Retinal pigment epithelial cell (primary cell): Measurements from ENCODE around the gene ZNF689.

ENCODE experiments used
- DNase-seq: peaks from one replicate; pipeline ENCODE4 v3.0.0-alpha.2; 2010; ENCODE audit warnings: low read depth
- H3K4me3 ChIP-seq: 2 replicates; pipeline ENCODE4 v1.5.1; 2011; ENCODE audit warnings: mild to moderate bottlenecking, low read length, control low read depth, moderate library complexity
- TF ChIP-seq, protein P1 (sequence below): conservative IDR thresholded peaks from 2 replicates; pipeline ENCODE4 v1.5.1; 2011; ENCODE audit warnings: low read depth, low read length, control low read depth, inconsistent platforms

The ZNF689 gene

DNA sequence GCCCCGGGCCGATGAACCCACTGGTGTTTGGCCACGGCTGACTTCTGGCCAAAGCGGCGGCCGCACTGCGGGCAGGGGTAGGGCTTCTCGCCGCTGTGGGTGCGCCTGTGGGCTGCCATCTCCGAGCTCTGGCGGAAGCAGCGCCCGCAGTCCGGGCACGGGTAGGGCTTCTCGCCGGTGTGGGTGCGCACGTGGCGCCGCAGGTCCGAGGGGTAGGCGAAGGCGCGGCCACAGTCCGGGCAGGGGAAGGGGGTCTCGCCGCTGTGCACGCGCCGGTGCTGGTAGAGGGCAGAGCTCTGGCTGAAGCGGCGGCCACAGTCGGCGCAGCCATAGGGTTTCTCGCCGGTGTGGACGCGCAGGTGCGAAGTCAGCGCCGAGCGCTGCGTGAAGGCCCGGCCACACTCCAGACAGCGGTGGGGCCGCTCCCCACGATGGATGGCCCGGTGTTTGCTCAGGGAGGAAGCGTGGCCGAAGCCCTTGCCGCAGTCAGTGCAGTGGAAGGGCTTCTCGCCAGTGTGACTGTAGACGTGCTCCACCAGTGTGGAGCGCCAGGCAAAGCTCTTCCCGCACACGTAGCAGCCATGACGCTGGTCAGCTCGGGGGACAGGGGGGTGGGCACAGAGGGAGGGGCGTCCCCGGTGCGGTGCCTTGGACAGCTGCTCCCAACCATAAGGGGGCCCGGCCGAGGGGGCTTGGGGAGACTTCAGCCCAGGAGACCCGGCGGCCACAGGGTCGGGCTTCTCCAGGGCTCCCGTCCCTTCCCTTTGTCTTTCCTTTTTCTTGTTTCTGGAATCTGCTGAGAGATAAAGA is 54.7 kb downstream of the ZNF689 start:
- no peak for DNase-seq
- TF ChIP-seq, protein P1, sequence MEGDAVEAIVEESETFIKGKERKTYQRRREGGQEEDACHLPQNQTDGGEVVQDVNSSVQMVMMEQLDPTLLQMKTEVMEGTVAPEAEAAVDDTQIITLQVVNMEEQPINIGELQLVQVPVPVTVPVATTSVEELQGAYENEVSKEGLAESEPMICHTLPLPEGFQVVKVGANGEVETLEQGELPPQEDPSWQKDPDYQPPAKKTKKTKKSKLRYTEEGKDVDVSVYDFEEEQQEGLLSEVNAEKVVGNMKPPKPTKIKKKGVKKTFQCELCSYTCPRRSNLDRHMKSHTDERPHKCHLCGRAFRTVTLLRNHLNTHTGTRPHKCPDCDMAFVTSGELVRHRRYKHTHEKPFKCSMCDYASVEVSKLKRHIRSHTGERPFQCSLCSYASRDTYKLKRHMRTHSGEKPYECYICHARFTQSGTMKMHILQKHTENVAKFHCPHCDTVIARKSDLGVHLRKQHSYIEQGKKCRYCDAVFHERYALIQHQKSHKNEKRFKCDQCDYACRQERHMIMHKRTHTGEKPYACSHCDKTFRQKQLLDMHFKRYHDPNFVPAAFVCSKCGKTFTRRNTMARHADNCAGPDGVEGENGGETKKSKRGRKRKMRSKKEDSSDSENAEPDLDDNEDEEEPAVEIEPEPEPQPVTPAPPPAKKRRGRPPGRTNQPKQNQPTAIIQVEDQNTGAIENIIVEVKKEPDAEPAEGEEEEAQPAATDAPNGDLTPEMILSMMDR: no peak
- no peak overlapping the region for H3K4me3 ChIP-seq

DNA sequence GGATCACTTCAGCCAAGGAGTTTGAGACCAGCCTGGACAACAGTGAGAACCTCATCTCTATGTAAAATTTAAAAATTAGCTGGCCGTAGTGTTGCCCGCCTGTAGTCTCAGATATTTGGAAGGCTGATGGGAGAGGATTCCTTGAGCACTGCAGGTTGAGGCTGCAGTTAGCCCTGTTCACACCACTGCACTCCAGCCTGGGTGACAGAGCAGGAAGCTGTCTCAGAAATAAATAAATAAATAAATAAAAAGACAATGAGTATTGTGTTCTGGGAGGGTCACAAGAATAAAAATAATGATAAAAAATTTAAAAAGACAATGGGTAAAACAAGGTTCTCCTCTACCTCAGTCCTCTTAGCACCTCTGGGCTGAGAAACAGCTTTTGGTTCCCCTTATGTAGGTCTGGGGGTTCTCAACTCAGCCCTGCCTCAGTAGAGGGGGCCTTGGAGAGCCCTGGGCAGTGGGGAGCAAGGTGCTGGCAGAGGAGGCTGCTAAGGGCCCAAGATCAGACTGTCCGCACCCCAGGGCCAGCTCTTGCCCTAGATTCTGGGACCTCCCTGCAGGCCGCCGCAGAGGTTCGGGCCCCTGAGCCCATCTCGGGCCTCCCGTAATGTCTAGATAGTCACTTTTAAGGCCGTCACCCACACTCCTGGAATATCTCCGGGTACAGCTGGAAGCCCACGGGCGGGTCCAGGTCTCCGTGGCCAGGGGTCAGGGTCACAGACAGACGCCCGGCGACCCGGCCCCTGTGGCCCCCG is 55.5 kb downstream of the ZNF689 start:
- no peak overlapping the region for H3K4me3 ChIP-seq
- TF ChIP-seq, protein P1: no peak
- no peak for DNase-seq

DNA sequence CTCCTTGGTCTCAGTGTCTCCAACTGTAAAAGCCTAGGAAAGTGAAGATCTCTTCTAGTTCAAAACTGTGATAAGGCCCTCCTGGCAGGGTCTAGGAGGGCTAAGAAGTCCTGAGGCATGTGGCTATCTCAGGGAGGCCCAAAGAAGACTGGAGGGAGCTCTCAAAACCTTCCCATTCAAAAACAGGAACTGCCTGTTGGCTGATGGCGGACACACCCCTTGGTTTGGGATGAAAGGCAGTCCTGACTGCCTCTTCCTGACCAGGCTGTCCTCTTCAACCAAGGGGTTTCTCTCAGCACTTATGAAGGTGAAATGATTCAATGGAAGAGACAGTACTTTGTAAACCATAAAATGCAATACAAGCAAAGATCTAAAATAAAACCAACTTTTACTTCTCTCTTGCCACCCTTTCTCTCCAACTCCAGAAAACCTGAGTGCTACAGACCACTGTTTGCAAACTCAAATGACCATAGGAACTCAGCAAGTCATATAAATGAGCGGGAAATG is 56.7 kb downstream of the ZNF689 start:
- H3K4me3 ChIP-seq: no peak overlapping the region
- TF ChIP-seq, protein P1: no peak
- DNase-seq: no peak

DNA sequence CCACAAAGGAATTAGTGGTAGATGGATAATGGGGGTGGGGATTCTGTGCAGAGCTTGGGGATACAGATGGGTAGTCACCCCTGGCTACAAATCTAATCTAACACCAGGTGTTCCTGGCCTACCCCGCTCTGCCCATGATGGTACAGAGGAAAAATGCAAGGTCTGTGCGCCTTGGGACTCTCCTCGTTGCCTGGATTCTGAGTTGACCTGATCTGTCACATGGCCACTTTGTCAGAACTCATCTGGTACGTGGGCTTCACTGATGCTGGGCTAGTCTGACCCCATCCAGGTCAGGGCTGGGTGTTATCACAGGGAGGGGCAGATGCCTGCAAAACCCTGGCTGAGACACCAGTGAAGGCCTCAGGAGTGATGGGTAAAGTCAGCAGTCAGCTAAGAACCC is 57.2 kb downstream of the ZNF689 start:
- no peak overlapping the region for H3K4me3 ChIP-seq
- DNase-seq: no peak
- TF ChIP-seq, protein P1: no peak
